RKO (cell line): Measurements from ENCODE around the gene ANKRD52.
"Not testable (repeated sequence)": the region's sequence is repeated elsewhere in the genome, so short reads cannot be mapped to it uniquely, and the experiment has no call there.

ENCODE experiments used
- DNase-seq: peaks from one replicate; pipeline ENCODE4 v3.0.0-alpha.2; 2016; ENCODE audit warnings: low spot score

The ANKRD52 gene

DNA sequence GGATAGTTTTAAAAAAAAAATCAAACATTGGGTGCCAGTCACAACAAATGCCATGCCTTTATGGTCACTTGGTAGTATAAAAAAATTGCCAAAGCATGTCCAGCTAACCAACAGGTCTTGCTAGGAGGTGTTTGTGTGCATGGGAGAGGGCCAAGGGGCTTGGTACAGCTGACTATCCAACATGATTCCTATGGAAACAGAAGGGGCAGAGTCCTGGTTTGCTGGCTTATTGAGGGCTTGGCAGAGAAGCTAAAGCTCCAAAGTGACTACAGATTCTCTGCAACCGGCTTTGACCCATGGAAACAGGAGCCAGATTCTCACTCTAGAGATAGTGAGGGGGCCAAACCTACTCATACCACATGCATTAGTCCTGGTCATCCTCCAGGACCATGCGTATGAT, 14.3 kb upstream of the ANKRD52 start:
- DNase-seq, result not testable (repeated sequence)

DNA sequence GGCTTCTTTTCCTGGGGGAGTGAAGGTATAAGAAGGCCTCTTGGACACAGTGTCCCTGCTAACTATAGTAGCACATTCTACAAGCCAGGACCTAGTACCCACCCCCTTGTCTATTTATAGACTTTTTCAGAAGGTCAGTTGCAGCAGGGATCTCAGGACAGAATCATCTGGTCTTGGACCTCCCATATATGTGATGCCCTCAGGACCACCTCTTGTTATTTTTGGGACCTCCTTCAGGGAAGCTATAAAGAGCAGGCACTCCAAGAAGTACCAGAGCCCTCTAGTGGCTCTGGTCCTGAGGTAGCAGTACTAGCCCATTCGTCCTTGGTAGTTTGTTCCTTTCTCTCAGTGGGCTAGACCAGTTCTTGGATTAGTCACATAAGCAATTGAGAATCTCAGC, 12.8 kb upstream of the ANKRD52 start:
- peak; percentile 70 for DNase-seq

DNA sequence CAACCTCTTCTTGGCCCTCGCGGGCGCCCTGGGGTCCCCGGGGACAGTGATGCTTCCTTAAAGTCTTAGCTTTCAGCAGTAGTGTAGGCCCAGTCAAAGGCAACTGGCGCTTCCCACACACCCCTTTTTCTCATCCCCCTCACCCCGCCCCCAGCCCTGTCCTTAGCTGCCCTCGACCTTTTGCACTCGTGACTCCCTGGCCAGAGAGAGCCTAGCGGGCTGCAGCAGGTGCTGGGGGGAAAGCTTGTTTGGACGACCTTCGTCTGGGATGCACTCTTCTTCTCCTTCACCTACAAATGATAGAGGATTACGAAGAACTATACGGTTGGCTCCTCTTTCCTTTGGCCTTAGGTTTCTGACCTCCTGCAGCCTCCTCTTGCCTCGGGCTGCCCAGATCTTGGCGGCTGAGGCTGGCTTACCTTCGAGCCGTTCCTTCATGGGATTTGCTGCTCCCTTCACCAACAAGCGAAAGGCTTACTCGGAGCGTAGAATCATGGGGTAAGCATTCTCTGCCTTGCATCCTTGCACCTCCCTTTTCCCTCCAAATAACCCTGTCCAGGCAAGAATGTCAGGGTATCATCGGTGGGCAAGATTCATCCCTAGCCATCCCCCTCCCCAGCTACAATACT, 9.4 kb upstream of the ANKRD52 start:
- DNase-seq, result peak; percentile 41

DNA sequence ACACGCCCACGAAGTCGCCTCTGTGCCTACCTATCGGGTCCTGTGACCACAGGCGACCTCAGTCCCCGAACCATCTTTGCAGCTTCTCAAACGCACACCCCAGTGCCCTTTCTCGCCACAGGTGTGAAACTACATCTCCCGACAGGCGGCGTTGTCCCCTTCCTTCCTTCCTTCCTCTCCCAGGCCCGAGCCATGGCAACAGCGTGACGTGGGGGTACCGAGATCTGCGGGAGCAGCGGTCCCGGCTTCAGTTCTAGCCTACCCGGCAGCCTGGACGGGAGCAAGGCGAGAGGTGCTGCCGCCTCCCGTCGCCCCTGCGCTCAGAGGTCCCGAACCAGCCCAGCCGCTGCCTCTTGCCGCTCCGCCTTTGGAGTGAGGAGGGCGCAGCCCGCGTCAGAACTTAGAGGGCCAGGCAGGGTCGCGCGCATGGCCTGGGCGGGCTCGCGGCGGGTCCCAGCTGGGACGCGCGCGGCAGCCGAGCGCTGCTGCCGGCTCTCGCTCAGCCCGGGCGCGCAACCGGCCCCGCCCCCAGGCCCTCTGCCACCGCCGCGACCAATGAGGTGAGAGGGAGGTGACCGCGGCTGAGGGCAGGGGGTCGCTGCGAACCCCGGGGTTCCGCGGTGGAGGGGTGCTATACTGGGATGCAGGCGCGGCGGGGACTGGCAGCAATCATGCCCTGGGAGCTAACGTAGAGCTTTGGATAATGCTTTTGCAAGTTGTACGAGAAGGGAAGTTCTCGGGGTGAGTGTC, 8.7 kb upstream of the ANKRD52 start, which contains the start of gene COQ10A:
COQ10A (plus strand) TSS at position 250 of the 750 bp plus-strand sequence; CDS start at position 427, 177 bp downstream.
- DNase-seq, result peak; percentile 89

DNA sequence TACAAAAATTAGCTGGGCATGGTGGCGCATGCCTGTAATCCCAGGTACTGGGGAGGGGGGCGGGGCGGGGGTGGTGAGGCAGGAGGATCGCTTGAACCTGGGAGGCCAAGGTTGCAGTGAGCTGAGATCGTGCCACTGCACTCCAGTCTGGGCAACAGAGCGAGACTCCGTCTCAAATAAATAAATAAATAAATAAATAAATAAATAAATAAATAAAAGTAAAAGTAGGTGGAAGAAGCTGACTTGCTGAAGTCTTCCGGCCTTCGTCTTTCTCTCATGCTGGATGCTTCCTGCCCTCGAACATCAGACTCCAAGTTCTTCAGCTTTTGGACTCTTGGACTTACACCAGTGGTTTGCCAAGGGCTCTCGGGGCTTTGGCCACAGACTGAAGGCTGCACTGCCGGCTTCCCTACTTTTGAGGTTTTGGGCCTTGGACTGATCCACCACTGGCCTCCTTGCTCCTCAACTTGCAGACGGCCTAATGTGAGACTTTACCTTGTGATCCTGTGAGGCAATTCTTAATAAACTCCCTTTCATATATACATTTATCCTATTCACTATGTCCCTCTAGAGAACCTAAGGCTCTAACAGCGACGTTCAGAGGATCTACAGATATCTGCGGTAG, 8.0 kb upstream of the ANKRD52 start:
- not testable (repeated sequence) for DNase-seq

DNA sequence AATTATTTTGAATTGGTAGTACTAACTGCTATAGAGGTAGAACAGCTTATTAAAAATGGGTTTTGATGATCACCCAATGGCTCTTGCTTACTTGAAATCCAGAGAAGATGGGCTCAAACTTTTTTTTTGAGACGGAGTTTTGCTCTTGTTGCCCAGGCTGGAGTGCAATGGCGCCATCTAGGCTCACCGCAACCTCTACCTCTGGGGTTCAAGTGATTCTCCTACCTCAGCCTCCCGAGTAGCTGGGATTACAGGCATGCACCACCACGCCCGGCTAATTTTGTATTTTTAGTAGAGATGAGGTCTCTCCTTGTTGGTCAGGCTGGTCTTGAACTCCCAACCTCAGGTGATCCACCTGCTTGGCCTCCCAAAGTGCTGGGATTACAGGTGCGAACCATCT, 4.8 kb upstream of the ANKRD52 start:
- not testable (repeated sequence) for DNase-seq

DNA sequence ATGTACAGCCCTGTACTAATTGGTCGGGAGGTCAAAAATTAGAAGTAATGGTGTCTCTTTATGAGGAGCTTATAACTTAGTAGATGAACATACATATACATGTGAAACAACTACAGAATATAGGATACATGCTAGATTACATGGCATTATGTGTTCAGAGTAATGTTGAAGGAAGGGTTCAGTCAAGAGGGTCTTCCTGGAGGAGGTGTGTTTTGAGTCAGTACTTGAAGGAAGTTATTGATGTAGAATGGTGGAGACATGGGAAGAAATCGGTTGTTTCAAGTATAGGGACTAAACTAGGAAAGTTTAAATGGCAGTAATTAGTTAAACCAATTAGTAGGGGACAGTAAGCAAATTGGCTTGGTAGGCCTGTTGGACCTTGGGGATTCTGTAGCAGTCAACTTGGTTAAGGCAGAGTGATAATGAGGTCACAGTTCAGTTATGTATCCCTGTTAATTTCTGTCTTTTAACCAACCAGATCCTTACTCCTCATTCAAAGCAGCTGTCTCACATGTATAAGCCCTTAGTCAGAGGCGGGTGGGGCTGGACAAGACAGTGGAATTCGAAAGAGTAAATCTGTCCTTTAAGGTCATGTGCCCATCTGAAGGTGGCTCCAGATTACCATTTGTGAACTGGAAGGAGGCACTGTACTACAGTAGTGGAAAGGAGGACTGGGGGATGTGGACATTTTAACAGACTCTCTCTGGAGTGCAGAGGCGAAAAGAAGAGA, 3.5 kb upstream of the ANKRD52 start:
- peak; percentile 84 for DNase-seq

DNA sequence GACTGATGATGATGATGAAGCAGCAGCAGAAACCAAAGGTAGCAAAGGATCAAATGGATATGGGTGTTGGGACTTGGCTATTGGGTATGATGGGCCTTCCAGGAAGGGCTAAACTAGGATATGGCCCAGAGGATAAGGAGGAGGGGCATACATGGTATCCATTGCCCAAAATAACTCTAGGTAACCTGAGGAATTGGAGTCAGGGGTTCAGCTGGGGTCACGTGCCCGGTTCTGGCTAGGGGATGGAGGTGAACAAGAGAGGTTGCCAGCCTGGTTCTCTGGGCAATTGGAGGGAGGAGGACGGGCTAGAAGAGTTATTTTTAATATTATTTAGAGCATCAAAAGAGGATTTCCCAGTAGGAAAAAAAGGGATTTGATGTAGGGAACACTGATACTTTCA, 2.7 kb upstream of the ANKRD52 start:
- DNase-seq, result no peak

DNA sequence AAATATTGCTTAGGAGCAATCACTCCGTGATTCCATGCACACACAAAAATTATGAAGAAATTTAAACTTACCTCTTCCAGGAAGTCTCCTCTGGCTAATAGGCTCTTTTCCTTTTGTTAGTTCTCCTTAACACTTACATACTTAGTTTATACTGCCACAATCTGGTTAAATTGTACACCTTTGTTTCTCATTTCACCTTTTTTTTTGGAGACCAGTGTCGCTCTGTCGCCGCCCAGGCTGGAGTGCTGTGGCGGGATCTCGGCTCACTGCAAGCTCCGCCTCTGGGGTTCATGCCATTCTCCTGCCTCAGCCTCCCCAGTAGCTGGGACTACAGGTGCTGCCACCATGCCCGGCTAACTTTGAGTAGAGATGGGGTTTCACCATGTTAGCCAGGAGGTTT, 2.2 kb upstream of the ANKRD52 start:
- no peak for DNase-seq

DNA sequence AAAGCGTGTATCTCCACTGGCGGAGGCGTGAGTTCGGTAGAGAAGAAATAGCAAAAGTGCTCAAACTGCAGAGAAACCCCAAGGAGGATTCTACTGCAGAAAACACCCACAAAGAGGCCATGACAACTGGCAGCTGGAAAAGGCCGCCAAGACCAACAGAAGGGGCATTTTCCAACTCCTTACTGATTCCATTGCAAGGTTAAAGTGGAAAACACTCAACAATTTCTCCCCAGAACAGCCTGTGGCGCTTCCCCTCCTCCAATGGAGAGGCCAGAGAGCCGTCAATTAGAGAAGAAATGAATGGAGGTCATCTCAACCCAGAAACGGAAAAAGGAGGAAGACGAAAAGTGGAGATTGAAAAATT, 618 bp upstream of the ANKRD52 start:
- DNase-seq, result no peak

DNA sequence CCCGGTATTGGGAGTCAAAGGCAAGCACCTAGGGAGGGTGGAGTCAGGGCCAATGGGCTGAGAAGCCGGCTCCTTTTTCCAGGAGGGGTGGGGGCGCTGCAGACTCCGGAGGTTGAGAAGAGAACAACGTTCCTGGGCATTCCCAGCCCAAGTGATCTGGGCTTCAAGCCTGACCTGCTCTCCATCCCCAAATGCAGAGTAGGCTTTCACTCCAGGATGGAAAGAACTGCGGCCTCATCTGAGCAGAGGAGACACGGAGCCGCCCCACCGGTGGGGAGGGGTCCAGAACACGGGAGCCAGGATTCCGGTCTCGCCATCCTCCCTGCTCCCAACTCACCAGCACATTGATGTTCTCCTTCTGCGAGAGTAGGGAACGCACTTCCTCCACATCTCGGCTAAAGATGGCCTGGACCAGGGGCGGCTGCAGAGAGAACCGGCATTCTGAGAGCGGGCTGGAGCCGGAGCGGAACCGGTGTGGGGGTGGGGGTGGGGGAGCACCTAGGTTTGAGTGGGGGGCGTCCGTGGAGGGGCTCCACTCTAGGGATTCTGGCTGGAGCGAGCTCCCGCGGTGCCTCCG, 605 bp downstream of the ANKRD52 start:
- DNase-seq, result peak; percentile 50

DNA sequence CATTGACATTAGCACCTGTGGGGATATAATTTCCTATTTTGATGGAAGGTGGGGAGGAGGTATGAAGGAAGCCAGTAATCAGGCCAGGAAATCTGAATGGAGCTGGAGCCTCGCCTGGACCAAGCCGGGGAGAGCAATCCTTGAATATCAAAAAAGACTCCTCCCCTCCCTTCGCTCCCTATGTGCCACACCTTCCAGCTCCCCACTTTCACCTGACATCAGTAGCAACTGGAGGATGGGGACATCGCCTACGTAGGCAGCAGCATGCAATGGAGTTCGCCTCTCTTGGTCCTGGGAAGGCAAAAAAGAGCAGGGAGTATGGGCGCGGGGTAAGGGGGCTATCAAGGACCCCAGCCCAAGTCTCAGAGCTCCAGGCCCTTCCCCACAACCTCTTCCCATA, 1.1 kb downstream of the ANKRD52 start:
- no peak for DNase-seq

DNA sequence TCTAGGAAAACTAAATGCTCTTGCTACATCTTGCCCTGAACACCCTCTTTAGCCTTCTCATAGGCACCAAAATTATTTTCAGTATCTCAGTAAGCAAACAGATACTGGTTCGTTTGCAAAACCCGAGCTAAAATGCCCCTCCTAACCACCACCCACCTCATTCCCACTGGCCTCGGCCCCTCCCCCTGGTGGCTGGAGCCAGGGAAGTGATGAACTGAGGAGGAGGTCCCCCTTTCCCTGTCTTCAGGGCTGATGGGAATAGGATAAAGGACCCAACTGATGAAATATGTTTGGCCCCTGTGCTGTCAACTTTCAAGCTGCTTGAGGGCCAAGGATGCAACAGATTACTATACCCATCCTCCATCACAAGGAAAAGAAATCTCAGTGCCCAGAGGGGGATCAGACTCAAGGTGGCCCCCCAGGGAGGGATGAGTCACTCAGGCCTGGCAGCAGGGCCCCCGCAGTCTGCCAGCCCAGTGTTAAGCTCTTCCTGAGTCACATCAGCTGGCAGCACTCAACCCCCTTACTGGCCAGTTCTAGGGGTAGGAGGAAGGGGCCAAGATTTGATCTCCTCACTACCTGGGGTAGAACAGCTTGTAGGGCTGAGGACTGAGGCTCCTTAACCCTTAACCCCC, 1.7 kb downstream of the ANKRD52 start:
- DNase-seq, result peak; percentile 40

DNA sequence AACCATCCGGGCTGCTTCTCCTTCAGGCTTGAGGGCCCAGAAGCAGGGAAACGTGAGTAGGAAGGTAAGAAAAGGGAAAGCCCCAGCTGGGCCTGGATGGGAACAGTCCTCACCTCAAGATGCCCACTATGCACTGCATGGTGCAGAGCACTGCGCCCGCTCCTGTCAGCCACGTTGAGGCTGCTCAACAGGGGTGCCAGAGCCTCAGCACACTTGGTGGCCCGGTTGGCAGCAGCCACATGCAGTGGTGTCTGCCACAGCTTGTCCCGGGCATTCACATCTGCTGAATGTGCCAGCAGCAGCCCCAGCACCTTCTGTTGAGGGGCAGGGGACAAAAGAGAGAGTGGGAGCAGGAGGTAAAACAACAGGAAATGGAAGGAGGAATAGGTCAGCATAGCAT, 2.5 kb downstream of the ANKRD52 start:
- no peak for DNase-seq

DNA sequence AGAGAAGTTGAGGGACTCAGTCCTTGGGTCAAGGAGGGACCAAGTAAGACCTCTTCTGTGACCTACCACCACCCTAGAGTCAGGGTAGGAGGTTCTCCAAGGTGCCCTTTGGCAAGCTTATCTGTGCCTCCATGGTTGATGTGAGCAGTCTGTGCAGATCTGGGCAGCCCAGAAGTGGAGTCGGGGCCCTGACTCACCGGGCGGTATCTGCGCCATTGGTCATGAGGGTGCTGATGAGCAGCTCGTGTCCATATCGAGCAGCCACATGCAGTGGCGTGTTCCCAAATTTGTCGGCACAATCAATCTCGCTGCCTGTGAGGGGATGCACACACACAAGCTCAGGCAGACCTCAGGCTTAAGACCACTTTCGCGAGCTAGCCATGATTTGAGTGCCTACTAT, 5.1 kb downstream of the ANKRD52 start:
- DNase-seq, result no peak

DNA sequence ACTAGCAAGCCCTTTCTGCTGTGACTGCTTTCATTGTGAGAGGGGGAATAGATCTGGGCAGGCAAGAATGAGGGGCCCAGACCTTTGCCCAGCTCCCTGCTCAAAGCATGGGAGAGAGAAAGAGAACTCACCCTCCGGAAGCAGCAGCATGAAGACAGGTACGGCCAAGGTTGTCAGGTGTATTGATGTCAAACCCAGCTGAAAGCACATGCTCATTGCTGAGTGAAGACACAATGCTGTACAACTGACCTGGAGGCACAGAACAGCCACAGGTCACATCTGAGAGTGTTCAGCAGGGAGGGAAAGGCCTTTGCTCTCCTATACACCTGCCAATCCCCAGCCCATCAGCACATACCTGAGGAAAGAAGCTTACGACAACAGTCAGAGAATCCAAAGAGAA, 5.5 kb downstream of the ANKRD52 start:
- no peak for DNase-seq

DNA sequence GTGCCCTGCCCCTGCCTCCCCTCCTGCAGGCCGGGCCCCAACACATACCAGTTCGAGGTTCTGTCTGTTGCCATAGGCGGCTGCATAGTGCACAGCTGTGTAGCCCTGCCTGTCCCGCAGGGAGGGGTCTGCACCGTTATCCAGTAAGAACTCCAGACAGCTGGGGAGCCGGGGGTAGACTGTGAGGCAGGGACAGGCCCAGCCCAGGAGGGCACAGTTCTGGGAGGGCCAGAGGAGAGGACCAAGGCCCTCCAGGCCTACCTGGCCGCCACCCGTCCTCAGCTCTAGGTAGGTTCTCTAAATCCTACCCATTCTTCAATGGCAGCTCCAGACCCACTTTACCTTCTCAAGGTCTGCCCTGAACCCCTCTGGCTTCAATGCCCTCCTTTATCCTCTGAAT, 9.5 kb downstream of the ANKRD52 start:
- DNase-seq, result no peak

DNA sequence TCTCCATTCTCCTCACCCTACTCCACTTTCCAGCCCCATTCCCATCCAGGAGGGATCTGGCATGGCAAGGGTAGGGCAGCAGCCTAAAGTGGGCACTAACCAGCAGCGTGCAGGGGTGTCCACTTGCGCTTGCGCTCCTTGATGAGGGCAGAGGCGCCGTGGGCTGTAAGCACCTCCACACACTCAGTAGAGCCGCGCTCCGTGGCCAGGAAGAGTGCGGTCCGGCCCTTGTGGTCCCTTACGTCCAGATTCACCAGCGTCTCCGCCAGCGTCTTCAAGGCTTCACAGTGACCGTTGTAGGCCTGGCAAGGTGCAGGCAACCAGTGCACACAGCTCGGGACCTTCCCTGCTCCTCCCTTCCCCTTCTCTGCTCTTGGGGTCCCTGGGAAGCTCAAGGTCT, 10.3 kb downstream of the ANKRD52 start:
- DNase-seq, result no peak

DNA sequence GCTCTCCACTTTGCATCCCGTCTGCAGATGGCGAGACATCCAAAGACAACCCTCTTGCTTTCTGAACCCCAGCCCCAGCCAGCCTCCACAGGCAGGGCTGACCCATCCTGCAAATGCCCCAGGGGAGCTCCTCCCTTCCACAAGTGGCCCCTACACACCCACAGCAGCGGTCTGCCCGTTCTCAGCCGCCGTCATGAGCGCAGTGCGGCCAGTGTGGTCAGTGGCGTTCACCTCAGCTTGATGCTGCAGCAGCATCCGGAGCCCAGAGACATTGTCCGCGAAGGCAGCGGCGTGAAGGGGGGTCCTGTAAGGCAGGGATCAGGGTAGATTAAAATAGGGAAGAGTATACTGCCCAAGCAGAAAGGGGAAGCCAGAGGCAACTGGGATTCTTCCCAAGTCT, 13.7 kb downstream of the ANKRD52 start:
- DNase-seq, result no peak

DNA sequence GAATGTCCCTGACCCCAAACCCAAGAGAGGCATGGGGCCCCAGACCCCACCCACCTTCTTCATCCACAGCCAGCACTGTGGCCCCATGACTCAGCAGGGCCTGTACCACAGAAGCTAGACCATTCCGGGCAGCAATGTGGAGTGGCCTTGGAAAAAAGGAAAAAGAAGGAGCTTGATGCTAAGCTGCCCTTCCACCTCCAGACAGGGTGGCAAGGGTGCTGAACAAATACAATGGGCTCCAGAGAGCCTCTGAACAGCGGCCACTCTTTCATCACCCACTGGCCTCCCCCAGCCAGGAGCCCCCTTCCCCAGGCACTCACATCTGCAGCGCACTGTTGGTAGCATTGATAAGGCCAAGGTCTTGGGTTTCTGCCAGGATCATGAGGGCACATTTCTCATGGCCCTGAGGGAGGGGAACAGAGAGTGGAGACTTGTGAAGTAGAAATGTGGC, 14.4 kb downstream of the ANKRD52 start:
- no peak for DNase-seq

DNA sequence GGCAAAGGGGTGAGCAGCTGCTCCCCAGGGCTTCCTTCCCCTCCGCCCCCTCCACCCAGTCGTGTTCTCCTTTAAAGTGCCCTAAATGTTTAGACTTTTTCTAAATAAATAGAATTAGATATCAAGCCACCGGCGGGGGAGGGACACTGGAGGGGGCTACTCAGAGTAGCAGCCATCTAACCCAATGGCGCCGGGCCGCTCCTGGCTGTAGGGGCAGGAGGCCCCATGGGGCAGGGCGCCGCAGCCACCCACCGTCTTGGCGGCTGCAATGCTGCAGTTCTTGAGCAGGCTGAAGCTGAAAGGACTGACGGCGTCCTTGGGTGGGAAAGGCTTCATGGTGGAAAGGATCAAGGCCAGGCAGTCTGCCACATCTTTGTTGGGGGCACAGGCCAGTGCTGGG, 15.2 kb downstream of the ANKRD52 start:
- no peak for DNase-seq
